HCT116 (cell line): Measurements from ENCODE around the gene MPV17L. TPM values are rescaled to one million over a fixed set of nuclear protein-coding genes. Genes with fewer than 3 reads are reported as not detected.

Experiments used
- ATAC-seq: fragments of 200-7000 bp; cut with Tn5 transposase; 2 replicates; pipeline ENCODE4 v1.9.1; 2020; ENCODE audit warnings: mild to moderate bottlenecking, moderate library complexity
- BruUV-seq: library from RNA; stranded (reverse); fragments of 400-500 nt; replicated peaks from 2 replicates; lab custom pipeline; 2021; lab: Mats Ljungman, UMichigan
- CTCF ChIA-PET: fragments of 300-600 bp; sonication (Branson Sonifier 250); formaldehyde crosslinking; loops from one replicate; lab custom pipeline; 2021; ENCODE audit warnings: antibody characterized with exemption; lab: Charles Lee
- POLR2A ChIA-PET: fragments of 300-600, 350-600 bp; sonication (Branson Sonifier 250); formaldehyde crosslinking; loops from one replicate; lab custom pipeline; 2021; ENCODE audit warnings: antibody characterized with exemption; lab: Charles Lee
- RAD21 ChIA-PET, 2 experiments: fragments of 300-600 bp; sonication (Branson Sonifier 250); formaldehyde crosslinking; loops; one replicate each; lab custom pipeline; 2023; ENCODE audit warnings: low total read pairs in 2 of 2; ENCODE audit not compliant: uncharacterized antibody in 2 of 2, unreplicated experiment in 2 of 2, low non-redundant PET in 1 of 2; lab: Charles Lee
- DNase-seq: peaks from one replicate; pipeline ENCODE4 v3.0.0-alpha.2; 2010; ENCODE audit warnings: low read depth, low spot score
- H2AFZ ChIP-seq: fragments of 200-600 bp; shearing (Covaris generic), sonication (generic); 2 replicates; pipeline ENCODE4 v1.6.1; 2017; ENCODE audit warnings: low read depth, mixed run types, mixed read lengths, antibody characterized with exemption, low read length; ENCODE audit not compliant: poor library complexity, severe bottlenecking
- H3K27ac ChIP-seq: 2 replicates; pipeline ENCODE4 v1.5.1; 2012; ENCODE audit warnings: low read depth, low read length
- H3K27me3 ChIP-seq: fragments of 200-600 bp; sonication (generic); 2 replicates; pipeline ENCODE4 v1.6.1; 2016; ENCODE audit warnings: mixed run types, low read length, mixed read lengths; ENCODE audit not compliant: insufficient read depth
- H3K36me3 ChIP-seq, 2 experiments: fragments of 200-500 bp in 1 of 2; fragments of 200-600 bp in 1 of 2; sonication (Bioruptor generic) in 1 of 2; sonication (generic) in 1 of 2; 2 replicates each; pipeline versions ENCODE4 v1.5.1 to v1.6.1; 2014 to 2016; ENCODE audit warnings: low read length in 2 of 2, inconsistent platforms in 1 of 2, mixed read lengths in 1 of 2, mixed run types in 1 of 2; ENCODE audit not compliant: insufficient read depth in 2 of 2, control insufficient read depth in 1 of 2
- H3K4me1 ChIP-seq, 2 experiments: fragments of 200-600 bp in 1 of 2; sonication (generic) in 1 of 2; 2 replicates each; pipeline versions ENCODE4 v1.5.1 to v1.6.1; 2012 to 2017; ENCODE audit warnings: low read length in 2 of 2, inconsistent platforms in 1 of 2, mild to moderate bottlenecking in 1 of 2, mixed read lengths in 1 of 2, mixed run types in 1 of 2, moderate library complexity in 1 of 2; ENCODE audit not compliant: insufficient read depth in 2 of 2, control insufficient read depth in 1 of 2
- H3K4me2 ChIP-seq: fragments of 200-600 bp; sonication (generic); 2 replicates; pipeline ENCODE4 v1.6.1; 2017; ENCODE audit warnings: mixed run types, low read length, mixed read lengths
- H3K4me3 ChIP-seq, 2 experiments: fragments of 200-600 bp in 1 of 2; sonication (generic) in 1 of 2; replicated peaks in 1 of 2; 2 replicates each; pipeline ENCODE4 v1.5.1; 2011 to 2016; ENCODE audit warnings: low read length in 2 of 2, control low read depth in 1 of 2, low read depth in 1 of 2, mild to moderate bottlenecking in 1 of 2, mixed read lengths in 1 of 2, mixed run types in 1 of 2
- H3K79me2 ChIP-seq: fragments of 200-600 bp; sonication (generic); 2 replicates; pipeline ENCODE4 v1.6.1; 2017; ENCODE audit warnings: mild to moderate bottlenecking, mixed run types, low read length, moderate library complexity, mixed read lengths; ENCODE audit not compliant: insufficient read depth
- H3K9ac ChIP-seq: fragments of 200-600 bp; sonication (generic); 2 replicates; pipeline ENCODE4 v1.6.1; 2016; ENCODE audit warnings: low read length, mixed read lengths
- H3K9me2 ChIP-seq: fragments of 200-600 bp; sonication (generic), shearing (Covaris generic); 2 replicates; pipeline ENCODE4 v1.6.1; 2017; ENCODE audit warnings: mixed run types, mild to moderate bottlenecking, moderate library complexity; ENCODE audit not compliant: insufficient read depth
- H3K9me3 ChIP-seq, 2 experiments: fragments of 200-500 bp in 1 of 2; fragments of 200-600 bp in 1 of 2; sonication (Bioruptor generic) in 1 of 2; sonication (generic) in 1 of 2; 2 replicates each; pipeline ENCODE4 v1.6.1; 2014 to 2017; ENCODE audit warnings: low read length in 2 of 2, mixed read lengths in 2 of 2, inconsistent platforms in 1 of 2, low read depth in 1 of 2, mild to moderate bottlenecking in 1 of 2, mixed run types in 1 of 2, moderate library complexity in 1 of 2; ENCODE audit not compliant: control insufficient read depth in 1 of 2, insufficient read depth in 1 of 2
- H4K20me1 ChIP-seq: fragments of 200-600 bp; sonication (generic), shearing (Covaris generic); 2 replicates; pipeline ENCODE4 v1.6.1; 2017; ENCODE audit warnings: mixed run types, mild to moderate bottlenecking, moderate library complexity; ENCODE audit not compliant: insufficient read depth
- CBX3 ChIP-seq: IDR thresholded peaks from 2 replicates; pipeline ENCODE4 v1.6.1; 2012; ENCODE audit warnings: low read depth
- EGR1 ChIP-seq: IDR thresholded peaks from 2 replicates; pipeline ENCODE4 v1.6.1; 2012; ENCODE audit warnings: low read depth
- ELF1 ChIP-seq: IDR thresholded peaks from 2 replicates; pipeline ENCODE4 v1.6.1; 2012; ENCODE audit warnings: low read depth, borderline replicate concordance
- EZH2 ChIP-seq: fragments of 200-600 bp; sonication (generic); IDR thresholded peaks from 2 replicates; pipeline ENCODE4 v1.6.1; 2017; ENCODE audit warnings: antibody characterized with exemption, mixed run types
- EZH2phosphoT487 ChIP-seq: fragments of 200-600 bp; IDR thresholded peaks from 2 replicates; pipeline ENCODE4 v1.6.1; 2018; ENCODE audit warnings: antibody characterized with exemption, borderline replicate concordance
- SRF ChIP-seq: IDR thresholded peaks from 2 replicates; pipeline ENCODE4 v1.6.1; 2012; ENCODE audit warnings: low read depth
- TCF7L2 ChIP-seq: IDR thresholded peaks from 2 replicates; pipeline ENCODE4 v1.7.0; 2011; ENCODE audit warnings: borderline replicate concordance, inconsistent platforms; ENCODE audit not compliant: insufficient read depth, insufficient read length; ENCODE audit errors: extremely low read depth
- intact Hi-C: fragments of 100-400 bp; cut with micrococcal nuclease; formaldehyde crosslinking; loops from 2 replicates; pipeline ENCODE4 v1.10.0; 2022
- total RNA-seq: library from RNA; stranded (reverse); gene quantifications from one replicate; pipeline ENCODE4 v1.2.1, GENCODE V29; 2021; ENCODE audit not compliant: unreplicated experiment
- TF ChIP-seq, protein P1 (sequence below): IDR thresholded peaks from 2 replicates; pipeline ENCODE4 v1.6.1; 2012
- TF ChIP-seq, protein P2 (sequence below): IDR thresholded peaks from 2 replicates; pipeline ENCODE4 v1.6.1; 2011; ENCODE audit warnings: mild to moderate bottlenecking, low read length, moderate library complexity; ENCODE audit not compliant: insufficient replicate concordance; ENCODE audit errors: extremely low read depth
- TF ChIP-seq, protein P3 (sequence below), 3 experiments: fragments of 200-600 bp in 1 of 3; sonication (generic) in 1 of 3; IDR thresholded peaks in 2 of 3; conservative IDR thresholded peaks in 1 of 3; 2 replicates each; pipeline ENCODE4 v1.5.1; 2012 to 2017; ENCODE audit warnings: low read depth in 2 of 3, low read length in 2 of 3, antibody characterized with exemption in 1 of 3, borderline replicate concordance in 1 of 3, control low read depth in 1 of 3, mild to moderate bottlenecking in 1 of 3, mixed read lengths in 1 of 3, mixed run types in 1 of 3, moderate library complexity in 1 of 3; ENCODE audit not compliant: insufficient read depth in 1 of 3
- TF ChIP-seq, protein P4 (sequence below): IDR thresholded peaks from 2 replicates; pipeline ENCODE4 v1.6.1; 2012; ENCODE audit warnings: low read depth

MPV17L gene
- total RNA-seq, 1 experiment from 2014 or later, result not detected

DNA sequence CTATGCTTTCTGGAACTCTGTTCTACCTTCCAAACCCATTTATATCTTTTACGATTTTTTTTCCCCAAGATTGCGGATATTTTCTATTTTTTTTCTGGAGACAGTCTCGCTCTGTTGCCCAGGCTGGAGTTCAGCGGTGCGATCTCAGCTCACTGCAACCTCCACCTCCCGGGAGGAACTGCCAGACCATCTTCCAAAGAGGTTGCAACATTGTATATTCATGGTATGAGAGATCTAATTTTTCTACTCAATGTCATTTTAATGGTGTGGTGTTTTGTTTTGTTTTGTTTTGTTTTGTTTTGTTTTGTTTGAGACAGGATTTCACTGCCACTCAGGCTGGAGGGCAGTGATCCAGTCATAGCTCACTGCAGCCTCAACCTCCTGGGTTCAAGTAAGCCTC lies 30.3 kb downstream of the MPV17L start:
- Histone ChIP-seq H3K4me3 (no peak overlapping the region), H3K9me2 (no peaks in the 10 kb centered on the region), H3K9ac (no peak overlapping the region), H3K79me2 (no peaks in the 10 kb centered on the region), H2AFZ (no peak overlapping the region), H3K36me3 (no peaks in the 10 kb centered on the region), H3K27me3 (no peaks in the 10 kb centered on the region), H3K4me2 (no peak overlapping the region), H3K9me3 (no peaks in the 10 kb centered on the region), H3K4me1 (peaks cover 5 to 9% of the 10 kb centered on the region in 2 experiments; a peak in 3 of 4 replicates), H3K27ac (no peak overlapping the region), H4K20me1 (no peaks in the 10 kb centered on the region)
- no TSS peak for BruUV-seq
- TF ChIP-seq EZH2phosphoT487 (no peak), SRF (no peak), ELF1 (no peak), TCF7L2 (no peak), EGR1 (no peak), CBX3 (no peak), EZH2 (no peak)
- TF ChIP-seq, protein P1, sequence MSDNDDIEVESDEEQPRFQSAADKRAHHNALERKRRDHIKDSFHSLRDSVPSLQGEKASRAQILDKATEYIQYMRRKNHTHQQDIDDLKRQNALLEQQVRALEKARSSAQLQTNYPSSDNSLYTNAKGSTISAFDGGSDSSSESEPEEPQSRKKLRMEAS, result no peak
- TF ChIP-seq, protein P2, sequence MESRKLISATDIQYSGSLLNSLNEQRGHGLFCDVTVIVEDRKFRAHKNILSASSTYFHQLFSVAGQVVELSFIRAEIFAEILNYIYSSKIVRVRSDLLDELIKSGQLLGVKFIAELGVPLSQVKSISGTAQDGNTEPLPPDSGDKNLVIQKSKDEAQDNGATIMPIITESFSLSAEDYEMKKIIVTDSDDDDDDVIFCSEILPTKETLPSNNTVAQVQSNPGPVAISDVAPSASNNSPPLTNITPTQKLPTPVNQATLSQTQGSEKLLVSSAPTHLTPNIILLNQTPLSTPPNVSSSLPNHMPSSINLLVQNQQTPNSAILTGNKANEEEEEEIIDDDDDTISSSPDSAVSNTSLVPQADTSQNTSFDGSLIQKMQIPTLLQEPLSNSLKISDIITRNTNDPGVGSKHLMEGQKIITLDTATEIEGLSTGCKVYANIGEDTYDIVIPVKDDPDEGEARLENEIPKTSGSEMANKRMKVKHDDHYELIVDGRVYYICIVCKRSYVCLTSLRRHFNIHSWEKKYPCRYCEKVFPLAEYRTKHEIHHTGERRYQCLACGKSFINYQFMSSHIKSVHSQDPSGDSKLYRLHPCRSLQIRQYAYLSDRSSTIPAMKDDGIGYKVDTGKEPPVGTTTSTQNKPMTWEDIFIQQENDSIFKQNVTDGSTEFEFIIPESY, result no peak
- TF ChIP-seq, protein P3, sequence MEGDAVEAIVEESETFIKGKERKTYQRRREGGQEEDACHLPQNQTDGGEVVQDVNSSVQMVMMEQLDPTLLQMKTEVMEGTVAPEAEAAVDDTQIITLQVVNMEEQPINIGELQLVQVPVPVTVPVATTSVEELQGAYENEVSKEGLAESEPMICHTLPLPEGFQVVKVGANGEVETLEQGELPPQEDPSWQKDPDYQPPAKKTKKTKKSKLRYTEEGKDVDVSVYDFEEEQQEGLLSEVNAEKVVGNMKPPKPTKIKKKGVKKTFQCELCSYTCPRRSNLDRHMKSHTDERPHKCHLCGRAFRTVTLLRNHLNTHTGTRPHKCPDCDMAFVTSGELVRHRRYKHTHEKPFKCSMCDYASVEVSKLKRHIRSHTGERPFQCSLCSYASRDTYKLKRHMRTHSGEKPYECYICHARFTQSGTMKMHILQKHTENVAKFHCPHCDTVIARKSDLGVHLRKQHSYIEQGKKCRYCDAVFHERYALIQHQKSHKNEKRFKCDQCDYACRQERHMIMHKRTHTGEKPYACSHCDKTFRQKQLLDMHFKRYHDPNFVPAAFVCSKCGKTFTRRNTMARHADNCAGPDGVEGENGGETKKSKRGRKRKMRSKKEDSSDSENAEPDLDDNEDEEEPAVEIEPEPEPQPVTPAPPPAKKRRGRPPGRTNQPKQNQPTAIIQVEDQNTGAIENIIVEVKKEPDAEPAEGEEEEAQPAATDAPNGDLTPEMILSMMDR (IDR thresholded peaks at IDR 0.05 in 2 of 3, conservative IDR thresholded peaks at IDR 0.05 in 1 of 3; ENCODE audit: borderline replicate concordance in 1 of 3, insufficient read depth in 1 of 3, low read depth in 2 of 3, low read length in 2 of 3), result no peak
- TF ChIP-seq, protein P4, sequence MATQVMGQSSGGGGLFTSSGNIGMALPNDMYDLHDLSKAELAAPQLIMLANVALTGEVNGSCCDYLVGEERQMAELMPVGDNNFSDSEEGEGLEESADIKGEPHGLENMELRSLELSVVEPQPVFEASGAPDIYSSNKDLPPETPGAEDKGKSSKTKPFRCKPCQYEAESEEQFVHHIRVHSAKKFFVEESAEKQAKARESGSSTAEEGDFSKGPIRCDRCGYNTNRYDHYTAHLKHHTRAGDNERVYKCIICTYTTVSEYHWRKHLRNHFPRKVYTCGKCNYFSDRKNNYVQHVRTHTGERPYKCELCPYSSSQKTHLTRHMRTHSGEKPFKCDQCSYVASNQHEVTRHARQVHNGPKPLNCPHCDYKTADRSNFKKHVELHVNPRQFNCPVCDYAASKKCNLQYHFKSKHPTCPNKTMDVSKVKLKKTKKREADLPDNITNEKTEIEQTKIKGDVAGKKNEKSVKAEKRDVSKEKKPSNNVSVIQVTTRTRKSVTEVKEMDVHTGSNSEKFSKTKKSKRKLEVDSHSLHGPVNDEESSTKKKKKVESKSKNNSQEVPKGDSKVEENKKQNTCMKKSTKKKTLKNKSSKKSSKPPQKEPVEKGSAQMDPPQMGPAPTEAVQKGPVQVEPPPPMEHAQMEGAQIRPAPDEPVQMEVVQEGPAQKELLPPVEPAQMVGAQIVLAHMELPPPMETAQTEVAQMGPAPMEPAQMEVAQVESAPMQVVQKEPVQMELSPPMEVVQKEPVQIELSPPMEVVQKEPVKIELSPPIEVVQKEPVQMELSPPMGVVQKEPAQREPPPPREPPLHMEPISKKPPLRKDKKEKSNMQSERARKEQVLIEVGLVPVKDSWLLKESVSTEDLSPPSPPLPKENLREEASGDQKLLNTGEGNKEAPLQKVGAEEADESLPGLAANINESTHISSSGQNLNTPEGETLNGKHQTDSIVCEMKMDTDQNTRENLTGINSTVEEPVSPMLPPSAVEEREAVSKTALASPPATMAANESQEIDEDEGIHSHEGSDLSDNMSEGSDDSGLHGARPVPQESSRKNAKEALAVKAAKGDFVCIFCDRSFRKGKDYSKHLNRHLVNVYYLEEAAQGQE, result no peak
- POLR2A ChIA-PET, result no interaction called here
- intact Hi-C loops, result no loop called here
- RAD21 ChIA-PET, result no interaction called here
- DNase-seq (no peak), ATAC-seq (no peak)
- CTCF ChIA-PET, result interaction anchor here (1.2 kb wide), 1 partner anchor 125 kb away, joined by 3 read pairs; no protein-coding TSS in a partner anchor
